HG02798 (cell line): ENCODE data around the gene DNASE1L3.
"Not testable (repeated sequence)": the region's sequence is repeated elsewhere in the genome, so short reads cannot be mapped to it uniquely, and the experiment has no call there.

Source experiments
- ATAC-seq: cut with Tn5 transposase; IDR thresholded peaks from one replicate; pipeline ENCODE4 v1.9.1; 2021; ENCODE audit warnings: mild to moderate bottlenecking; ENCODE audit not compliant: unreplicated experiment, poor library complexity

The DNASE1L3 gene

DNA sequence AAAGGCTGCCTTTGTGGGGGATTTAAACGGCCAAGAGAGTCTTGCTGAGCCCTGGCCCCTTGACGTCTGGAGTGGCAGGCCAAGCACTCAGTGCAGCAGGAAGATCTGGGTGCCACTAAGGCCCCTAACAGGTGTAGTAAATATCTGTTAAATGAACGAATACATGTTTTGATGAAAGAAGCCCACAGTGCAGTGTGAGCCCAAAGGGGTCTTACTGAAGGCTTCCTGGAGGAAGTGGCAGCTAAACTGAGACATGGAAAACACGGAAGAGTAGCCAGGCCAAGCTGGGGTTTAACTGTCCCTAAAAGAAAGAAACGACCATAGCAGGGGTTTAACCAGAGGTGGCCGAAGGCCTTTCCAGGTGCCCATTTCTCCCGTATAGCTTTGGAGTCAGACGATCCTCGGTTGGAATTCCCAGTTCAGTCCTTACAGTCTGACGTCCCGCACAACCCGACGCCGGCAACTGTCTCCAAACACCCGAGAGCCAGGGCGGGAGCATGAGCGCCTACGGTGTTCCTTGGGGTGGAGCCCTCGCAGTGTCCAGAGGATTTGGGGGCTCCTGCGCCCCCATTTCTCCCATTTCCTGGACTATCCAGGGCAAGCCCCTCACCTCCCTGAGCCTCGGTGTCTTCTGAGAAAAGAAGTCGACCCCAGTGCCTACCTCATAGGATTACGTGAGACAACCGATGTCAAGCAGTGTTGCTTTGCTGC is 25.9 kb upstream of the DNASE1L3 start:
- ATAC-seq, result no peak

DNA sequence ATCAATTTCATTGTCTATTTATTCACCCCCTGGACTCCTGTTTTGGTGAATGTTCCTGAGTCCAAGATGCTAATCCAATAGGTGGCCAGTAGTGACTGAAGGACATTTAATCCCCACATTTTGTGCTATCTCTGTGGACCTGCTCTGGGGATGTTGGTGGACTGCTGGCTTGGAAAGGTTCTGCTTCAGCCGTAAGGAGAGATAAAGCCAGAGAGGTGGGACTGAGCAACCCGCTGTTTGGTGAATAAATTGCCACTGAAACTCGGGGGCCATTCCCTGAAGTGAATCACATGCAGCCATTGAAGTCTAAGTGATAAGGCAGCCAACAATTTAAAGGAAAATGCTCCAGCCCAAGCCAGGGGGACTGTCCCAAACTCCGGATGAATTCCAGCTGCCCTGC is 25.2 kb upstream of the DNASE1L3 start:
- ATAC-seq, result no peak

DNA sequence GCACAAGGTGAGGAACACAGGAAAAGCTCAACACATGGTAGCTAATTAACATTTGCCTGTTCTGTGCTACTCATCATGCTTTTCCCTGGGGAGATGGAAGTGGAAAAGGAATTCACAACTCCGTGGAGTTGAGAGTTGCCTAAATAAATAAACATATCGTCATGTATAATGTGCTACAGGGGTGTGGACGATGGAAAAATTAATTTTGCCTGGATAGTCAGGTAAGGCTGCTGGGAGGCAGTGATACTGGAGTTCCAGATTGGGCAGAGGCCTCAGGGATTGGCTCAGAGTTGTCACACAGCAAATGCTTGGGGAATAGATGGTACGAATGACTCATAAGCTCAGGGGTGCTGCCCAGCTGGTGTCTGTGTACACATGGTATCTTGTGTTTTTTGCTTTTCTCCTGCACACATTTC is 23.8 kb upstream of the DNASE1L3 start:
- ATAC-seq, result no peak

DNA sequence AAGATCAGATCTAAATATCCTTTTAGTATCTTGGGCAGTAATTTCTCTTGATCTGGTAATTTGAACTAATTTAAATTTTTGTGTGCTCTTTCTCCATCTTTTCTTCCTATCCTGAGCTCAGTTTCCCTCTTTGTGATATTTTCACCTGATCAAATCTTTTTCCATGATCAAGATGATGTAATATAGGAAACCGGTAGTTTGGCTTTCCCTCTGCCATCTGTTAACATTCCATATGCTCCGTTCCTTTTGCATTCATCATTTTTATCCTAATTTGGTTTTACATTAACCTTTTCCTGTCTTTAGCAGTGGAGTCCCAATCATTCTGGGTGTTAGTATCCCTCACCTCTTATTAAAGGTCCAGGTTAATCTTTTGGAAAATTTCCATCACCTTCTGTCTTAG is 20.9 kb upstream of the DNASE1L3 start:
- ATAC-seq, result no peak

DNA sequence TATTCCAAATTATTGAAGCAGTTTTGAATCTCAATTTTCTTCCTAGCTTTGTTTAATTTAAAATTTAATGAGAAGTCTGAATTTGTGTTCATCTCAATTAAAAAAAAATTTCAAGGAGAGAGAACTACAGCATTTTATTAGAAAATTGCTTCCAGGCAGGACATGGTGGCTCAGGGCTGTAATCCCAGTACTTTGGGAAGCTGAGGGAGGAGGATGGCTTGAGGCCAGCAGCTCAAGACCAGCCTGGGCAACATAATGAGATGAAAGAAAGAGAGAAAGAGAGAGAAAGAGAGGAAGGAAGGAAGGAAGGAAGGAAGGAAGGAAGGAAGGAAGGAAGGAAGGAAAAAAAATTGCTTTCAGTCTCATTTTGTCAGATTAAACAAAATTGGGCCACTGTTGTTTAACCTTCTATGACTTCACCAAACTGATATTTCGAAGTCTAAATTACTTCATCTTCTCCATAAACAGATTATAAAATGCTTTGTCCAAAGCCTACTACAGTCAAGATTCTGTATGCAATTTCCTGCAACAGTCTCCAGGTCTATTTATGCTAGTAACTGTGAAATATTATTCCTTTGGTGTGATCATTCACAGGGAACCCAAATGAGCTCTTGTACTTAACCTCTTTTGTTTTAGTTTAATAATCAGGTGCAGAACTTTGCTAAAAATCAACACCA is 20.2 kb upstream of the DNASE1L3 start:
- ATAC-seq, result no peak

DNA sequence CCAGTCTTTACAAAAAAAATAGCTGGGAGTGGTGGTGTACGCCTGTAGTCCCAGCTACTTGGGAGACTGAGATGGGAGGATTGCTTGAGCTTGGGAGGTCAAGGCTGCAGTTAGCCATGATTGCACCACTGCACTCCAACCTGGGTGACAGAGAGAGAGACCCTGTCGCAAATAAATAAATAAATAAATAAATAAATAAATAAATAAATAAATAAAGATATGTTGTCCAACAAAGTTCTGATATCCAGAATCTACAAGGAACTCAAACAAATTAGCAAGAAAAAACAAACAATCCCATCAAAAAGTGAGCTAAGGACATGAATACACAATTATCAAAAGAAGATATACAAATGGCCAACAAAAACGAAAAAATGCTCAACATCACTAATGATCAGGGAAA is 17.2 kb upstream of the DNASE1L3 start:
- ATAC-seq, result not testable (repeated sequence)

DNA sequence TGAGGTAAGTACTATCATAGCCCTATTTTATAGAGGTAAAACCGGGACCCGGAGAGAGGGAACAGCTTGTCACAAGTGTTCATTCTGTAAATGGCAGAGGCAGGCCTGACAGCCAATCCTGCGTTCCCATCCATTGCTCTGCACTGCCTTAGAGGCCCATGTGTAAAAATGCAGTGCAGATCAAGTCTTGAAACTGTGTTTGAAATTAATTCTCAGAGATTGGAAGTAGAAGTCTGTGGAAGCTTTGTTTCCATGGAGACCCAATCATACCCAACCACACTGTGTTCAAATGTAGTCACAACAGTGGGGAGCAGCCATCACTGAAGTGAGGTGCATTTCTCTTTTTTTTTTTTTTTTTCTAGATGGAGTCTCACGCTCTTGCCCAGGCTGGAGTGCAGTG is 13.1 kb upstream of the DNASE1L3 start:
- ATAC-seq, result no peak

DNA sequence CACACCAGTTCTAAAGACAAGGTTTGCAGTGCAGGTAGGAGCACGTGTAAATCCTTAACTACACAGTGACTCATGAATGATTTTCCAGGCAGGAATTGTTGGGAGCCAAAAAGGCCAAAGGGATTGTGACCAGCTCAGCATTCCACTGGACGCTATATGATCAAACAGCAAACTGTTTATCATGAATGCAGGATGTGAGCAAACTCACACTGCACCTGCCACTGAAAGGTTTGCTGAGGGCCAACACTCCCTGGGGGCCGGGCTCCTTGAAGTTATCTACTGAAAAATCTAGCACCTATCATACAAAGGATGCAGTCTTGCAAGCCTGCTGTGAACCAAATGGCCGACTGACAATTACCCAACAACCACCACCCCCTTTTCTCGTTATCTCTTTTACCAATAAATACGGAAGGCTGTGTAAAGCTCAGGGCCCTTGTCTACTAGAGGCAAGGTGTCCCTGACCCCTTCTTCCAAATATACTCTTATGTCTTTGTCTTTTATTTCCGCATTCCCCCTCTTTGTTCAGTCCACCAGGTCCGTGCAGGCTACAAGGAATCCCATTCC is 11.5 kb upstream of the DNASE1L3 start:
- no peak for ATAC-seq

DNA sequence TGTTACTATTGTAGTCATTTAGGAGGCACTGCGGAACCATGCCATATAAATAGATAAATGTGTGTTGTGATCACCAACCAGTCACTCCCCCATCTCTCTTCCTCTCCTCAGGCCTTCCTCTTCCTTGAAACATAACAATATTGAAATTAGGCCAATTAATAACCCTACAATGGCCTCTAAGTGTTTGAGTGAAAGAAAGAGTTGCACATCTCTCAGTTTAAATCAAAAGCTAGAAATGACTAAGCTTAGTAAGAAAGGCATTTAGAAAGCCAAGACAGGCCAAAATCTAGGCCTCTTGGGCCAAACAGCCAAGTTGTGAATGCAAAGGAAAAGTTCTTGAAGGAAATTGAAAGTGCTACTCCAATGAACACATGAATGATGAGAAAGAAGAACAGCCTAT is 8.1 kb upstream of the DNASE1L3 start:
- no peak for ATAC-seq

DNA sequence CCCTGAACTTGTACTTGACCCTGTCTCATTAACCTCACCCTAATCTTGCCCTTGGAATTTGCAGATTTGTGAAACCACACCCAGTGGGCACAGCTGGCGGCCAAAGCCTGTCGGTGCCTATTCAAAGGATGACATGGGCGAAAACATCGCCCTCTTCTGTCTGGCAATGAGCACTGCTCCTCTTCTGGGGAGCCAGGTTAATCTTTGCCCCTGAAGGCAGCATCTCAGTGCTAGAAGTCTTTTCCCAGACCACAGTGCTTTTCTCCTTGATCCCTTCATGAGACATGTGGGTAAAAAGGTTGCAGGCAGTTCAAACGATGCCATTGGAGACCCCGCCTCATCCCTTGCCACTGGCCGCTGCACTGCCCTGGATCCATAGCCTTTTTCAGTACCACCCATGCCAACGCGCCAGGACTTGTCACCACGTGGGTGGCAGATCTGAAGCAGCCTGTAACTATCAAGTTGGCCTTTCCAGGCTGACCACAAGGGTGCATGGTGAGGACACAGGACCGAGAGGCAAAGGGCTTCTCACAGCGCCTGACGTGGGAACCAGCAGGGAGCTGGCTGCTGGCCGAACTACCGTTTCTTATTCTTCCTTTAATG is 6.5 kb upstream of the DNASE1L3 start:
- ATAC-seq, result peak; percentile 47

DNA sequence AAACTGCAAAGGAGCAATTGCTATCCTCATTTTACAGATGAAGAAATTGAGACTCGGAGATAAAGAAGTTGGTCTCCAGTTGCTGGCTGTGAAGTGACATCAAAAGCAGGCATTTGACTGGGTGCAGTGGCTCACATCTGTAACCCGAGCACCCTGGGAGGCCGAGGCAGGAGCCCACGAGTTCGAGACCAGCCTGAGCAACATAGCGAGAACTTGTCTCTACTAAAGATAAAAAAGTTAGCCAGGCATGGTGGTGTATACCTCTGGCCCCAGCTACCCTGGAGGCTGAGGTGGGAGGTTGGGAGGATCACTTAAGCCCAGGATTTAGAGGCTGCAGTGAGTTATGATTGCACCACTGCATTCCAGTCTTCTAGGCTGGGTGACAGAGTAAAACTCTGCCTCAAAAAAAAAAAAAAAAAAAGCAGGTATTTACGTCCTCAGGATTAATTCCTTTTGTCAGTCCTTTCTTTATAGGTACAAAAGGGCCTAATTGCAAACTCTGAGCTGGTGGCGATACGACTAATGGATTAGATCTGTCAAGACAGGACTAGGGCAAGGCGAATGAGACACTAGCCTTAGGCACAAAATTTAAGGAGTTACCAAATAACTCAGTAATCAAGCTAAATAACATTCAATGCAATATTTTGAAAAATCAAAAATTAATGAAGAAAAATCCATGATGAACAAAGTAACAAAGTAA is 5.9 kb upstream of the DNASE1L3 start:
- ATAC-seq, result no peak

DNA sequence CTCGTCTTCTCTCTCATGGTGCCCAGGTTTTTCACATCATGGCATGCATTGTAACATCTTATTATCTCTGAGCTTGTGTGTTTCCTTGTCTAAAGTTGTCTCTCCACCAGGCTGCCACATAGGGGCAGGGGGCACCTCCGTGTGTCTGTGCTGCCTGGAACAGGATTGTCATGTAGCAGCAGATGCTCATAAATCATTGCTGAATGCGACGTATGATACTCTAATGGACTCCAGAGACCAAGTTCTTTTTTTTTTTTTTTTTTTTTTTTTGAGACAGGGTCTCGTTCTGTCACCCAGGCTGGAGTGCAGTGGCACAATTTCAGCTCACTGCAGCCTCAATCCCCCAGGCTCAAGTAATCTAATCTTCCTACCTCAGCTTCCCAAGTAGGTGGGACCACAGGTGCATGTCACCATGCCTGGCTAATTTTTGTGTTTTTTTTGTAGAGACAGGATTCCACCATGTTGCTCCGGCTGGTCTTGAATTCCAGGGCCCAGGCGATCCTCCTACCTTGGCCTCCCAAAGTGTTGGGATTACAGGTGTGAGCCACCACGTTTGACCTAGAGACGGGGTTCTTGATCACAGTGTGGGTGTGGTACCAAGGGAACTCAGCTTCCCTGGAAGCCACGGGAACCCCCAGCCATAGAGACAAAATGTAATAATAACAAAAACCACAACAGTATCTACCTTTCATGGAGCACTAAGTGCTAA is 4.7 kb upstream of the DNASE1L3 start:
- ATAC-seq, result peak; percentile 9

DNA sequence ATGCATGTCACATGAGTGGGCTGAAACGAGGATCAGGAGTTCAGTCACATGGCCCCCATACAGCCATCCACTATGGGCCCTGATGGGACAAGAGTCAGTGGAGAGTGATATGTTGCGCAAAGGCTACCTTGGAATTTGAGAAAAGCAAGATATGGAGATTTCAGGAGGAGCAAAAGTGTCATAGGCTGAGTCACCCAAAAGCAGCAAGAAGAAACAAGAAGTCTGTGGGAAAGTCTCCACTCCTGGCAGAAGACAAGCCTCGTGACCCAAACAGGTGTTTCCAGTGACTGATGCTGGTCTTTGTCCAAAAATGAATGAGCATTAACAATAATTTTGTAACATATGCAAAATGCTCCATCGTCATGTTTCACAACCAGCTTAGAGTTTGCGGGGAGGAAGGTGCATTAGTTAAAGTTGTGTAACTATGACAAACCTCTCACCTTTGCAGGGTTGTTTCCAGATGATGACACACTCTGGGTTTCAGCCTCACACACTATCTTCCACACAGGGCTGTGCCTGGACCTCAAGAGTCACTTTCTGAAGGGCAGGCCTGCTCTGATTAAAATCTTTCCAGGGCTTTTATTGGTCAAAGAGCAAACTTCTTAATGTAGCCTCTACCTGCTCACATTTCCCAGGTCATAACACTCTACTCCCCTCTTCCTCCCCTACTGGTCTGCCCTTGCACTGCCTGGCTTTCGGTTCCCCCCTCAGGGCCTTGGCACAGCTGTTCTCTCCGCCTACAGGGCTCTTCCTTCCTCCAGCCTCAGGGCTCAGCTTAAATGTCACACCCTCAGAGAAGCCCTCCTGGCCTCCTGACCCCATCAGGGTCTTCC is 3.9 kb upstream of the DNASE1L3 start:
- peak; percentile 77 for ATAC-seq

DNA sequence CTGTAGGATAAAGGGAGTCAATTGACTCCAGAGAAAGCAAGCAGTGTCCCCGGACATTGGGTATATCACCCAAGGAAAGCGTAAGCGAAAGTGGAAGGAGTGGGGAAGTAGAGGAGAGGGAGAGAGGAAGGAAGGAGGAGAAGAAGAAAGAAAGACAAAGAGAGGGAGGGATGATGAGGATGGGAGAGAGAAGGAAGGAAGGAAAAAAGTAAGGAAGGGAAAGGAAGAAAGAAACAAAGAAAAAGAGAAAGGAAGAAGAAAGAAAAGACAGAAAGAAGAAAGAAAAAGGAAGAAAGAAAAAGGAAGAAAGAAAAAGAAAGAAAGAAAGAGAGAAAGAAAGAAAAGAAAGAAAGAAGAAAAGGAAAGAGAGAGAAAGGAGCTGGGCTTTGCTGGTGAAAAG is 839 bp downstream of the DNASE1L3 start:
- ATAC-seq, result no peak

DNA sequence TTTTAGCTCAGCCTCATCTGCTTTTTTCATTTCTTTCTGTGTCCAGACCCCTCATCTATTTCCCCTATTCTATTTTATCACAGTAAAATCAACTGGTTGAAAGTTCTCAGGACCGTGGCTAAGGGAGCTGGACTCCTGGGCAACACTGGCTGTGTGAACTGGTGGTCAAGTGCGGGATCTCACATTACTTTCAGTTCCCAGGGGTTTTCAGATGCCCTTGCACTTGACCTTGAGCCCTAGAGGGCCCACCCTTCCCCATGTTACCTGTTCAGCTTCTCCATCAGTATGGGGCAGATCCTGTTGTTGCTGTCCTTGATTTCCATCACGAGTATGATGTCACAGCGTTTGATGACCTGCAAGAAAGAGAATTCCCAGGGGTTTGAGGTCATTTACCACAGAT is 2.8 kb downstream of the DNASE1L3 start:
- no peak for ATAC-seq

DNA sequence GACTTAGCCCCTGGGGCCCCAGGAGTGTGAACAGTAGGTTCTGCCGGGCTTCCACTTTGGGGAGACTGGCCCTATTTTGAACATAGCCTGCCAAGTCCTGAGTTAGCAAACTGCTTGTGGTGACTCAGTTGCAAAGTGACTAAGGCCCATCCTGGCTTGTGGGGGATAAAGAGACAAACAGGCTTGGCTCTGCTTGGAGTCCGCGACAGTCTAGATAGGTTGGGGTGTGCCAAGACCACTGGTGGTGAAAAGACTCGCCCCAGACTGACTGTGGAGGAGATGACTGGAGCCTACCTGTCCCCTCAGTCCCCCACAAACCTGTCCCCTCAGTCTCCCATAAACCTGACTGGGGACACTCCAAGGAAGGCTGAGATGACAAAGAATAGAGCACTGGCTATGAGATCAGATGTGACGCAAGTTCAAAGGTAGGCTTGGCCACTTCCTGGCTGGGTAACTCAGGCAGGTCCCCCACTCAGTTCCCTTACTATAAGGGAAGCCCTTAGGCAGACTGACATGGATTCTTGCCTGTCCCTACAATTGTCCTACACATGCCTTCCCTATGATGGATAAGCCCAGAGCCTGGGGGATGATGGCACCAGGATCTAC is 4.3 kb downstream of the DNASE1L3 start:
- ATAC-seq, result no peak

DNA sequence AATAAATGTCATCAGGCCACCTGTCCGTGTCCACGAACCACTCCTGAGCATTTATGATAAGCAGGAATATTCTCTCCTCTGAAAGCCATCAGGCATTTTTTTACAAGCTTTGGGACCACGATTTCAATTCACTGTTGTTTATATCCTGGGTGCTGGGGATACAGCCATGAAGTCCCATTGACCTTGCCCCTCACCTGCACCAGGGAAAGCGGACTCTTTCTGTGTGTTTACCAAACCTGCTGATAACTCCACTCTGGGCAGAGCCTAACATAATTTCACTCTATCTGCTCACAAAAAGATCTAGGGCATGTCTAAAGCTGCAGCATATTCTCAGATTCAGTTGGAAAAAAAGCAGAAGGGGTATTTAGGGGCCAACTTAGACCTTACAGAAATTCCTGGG is 4.8 kb downstream of the DNASE1L3 start:
- ATAC-seq, result no peak

DNA sequence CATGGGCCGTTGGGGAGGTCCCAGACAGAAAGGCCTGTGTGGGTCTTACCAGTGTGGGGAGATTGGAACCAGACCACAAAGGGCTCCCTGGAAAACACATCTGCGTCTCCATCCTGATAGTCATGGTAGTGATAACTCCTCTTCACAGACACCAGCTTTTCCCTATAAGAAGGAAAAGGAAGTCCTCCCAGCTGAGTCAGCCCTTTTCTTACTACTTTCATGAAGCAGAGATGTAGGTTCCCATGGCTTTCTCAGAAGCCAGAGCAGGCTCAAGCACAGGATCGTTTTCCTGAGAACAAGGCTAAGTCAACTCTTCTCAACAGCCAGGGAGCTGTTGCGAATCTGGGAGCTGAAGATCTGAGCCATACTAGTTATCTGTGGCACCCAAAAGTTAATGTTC is 6.1 kb downstream of the DNASE1L3 start:
- no peak for ATAC-seq

DNA sequence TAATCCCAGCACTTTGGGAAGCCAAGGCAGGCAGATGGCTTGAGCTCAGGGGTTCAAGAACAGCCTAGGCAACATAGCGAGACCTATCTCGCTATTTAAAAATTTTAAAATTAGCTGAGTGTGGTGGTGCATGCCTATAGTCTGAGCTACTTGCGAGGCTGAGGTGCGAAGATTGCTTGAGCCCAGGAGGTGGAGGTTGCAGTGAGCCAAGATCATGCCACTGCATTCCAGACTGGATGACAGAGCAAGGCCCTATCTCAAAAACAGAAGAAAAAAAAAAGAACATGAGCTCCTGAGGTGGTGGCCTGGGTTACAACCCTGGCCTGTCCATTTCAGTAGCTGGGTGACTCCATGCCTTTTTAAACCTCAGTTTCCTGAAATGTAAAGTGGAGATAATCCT is 7.2 kb downstream of the DNASE1L3 start:
- no peak for ATAC-seq
